Heart right ventricle (tissue), 16 donors: ENCODE data around the gene PFDN6. TPM values are rescaled to one million over a fixed set of nuclear protein-coding genes. Genes with fewer than 3 reads are reported as not detected.
A peak's percentile ranks its signal among the peaks of the same experiment; 100 is the strongest.

Source experiments
- ATAC-seq, 8 donors: fragments of 200-7000 bp; cut with Tn5 transposase; one replicate each; pipeline ENCODE4 v1.9.1; 2020; ENCODE audit warnings: mild to moderate bottlenecking in 8 of 8, moderate library complexity in 8 of 8, moderate number of reproducible peaks in 1 of 8
- DNase-seq, 2 donors: peaks; one replicate each; pipeline ENCODE4 v3.0.0-alpha.2; 2020
- H3K27ac ChIP-seq, 10 donors: fragments of 200-600 bp; sonication (generic) in 2 of 10; one replicate each; pipeline versions ENCODE4 v1.5.0 to v1.8.0; 2020 to 2022; ENCODE audit warnings: mild to moderate bottlenecking in 3 of 10
- H3K27me3 ChIP-seq, 7 donors: fragments of 200-600 bp; one replicate each; pipeline ENCODE4 v1.8.0; 2021 to 2022; ENCODE audit warnings: mild to moderate bottlenecking in 2 of 7
- H3K36me3 ChIP-seq, 9 donors: fragments of 200-600 bp; sonication (generic) in 1 of 9; one replicate each; pipeline versions ENCODE4 v1.5.0 to v1.8.0; 2020 to 2022; ENCODE audit warnings: mild to moderate bottlenecking in 2 of 9
- H3K4me1 ChIP-seq, 9 donors: fragments of 200-600 bp; sonication (generic) in 1 of 9; one replicate each; pipeline versions ENCODE4 v1.5.0 to v1.8.0; 2020 to 2022; ENCODE audit warnings: mild to moderate bottlenecking in 4 of 9
- H3K4me3 ChIP-seq, 10 donors: fragments of 200-600 bp; sonication (generic) in 2 of 10; one replicate each; pipeline versions ENCODE4 v1.5.0 to v1.8.0; 2020 to 2022; ENCODE audit warnings: mild to moderate bottlenecking in 7 of 10, moderate library complexity in 2 of 10
- H3K9me3 ChIP-seq, 11 donors: fragments of 200-600 bp in 10 of 11; sonication (generic) in 2 of 11; one replicate each; pipeline versions ENCODE4 v1.5.0 to v1.8.0; 2013 to 2022; ENCODE audit warnings: mild to moderate bottlenecking in 2 of 11, control low read depth in 1 of 11, moderate library complexity in 1 of 11
- CTCF ChIP-seq, 9 donors: fragments of 200-600 bp; sonication (generic) in 2 of 9; IDR thresholded peaks; one replicate each; pipeline versions ENCODE4 v1.5.0 to v1.8.0; 2021 to 2022; ENCODE audit warnings: antibody characterized with exemption in 9 of 9, mild to moderate bottlenecking in 5 of 9, moderate library complexity in 1 of 9
- WGBS, 2 donors: extraction: QIAGEN DNeasy Blood & Tissue Kit; methylation state at CpG; one replicate each; pipeline ENCODE4 v1.1.7; 2013; ENCODE audit warnings: inconsistent platforms in 1 of 2; 5-methylcytosine and 5-hydroxymethylcytosine counted together
- intact Hi-C, 10 donors: fragments of 100-400 bp; cut with DNase I; formaldehyde crosslinking; loops; one replicate each; pipeline versions ENCODE4 v1.11.1 to v1.14.2; 2022
- polyA plus RNA-seq, 2 donors: library from polyadenylated mRNA; stranded (reverse); fragments of 200-250 nt; gene quantifications; one replicate each; pipeline ENCODE4 v1.2.3, GENCODE V29; 2013
- total RNA-seq, 10 donors: library from RNA; stranded (reverse); fragmentation: NEBNext Ultra II Directional in 3 of 10; extraction: Animal tissue kit (Norgen Biotek cat#: 25700) in 3 of 10; gene quantifications; one replicate each; pipeline versions ENCODE4 v1.2.1 to v1.2.4, GENCODE V29; 2021 to 2023
- donor health status: Arrhythmogenic right ventricular cardiomyopathy.
- donor health status: ischemic (EF 13 %, LVEDD 7.1; RV severe dilation, severe dysfunction).
- donor health status: healthy with polysubstance abuse.
- donor health status: DM: no; HTN: yes; CAD: no.
- donor health status: DM: no; HTN: no; CAD: no.
- donor health status: ischemic (EF 25% LVEDD 6.9; RV normal size, moderate dysfunction).
- donor health status: ischemic (EF 25% LVEDD 5.7; RV mildly dilated, moderate dysfunction).
- donor health status: healthy.
- donor health status: DM: yes; HTN: yes; CAD: no.
- donor health status: Ischemic cardiomyopathy.
- donor health status: ischemic (EF 35%, LVEDD 5.7; RV mildly dilated, moderate dysfunction).
- donor health status: nonischemic (EF 11% LVEDD 7.7; RV severe dilation, severe dysfunction).
- donor health status: DM: yes; HTN: yes; CAD: no.
- donor health status: PGD.
- donor health status: ischemic (EF 29% LVEDD 5.4; RV normal size, mild dysfunction).
- donor health status: nonischemic (EF 23%, LVEDD 6.1; RV moderate dilation, normal function).

Gene PFDN6
- total and polyA plus RNA-seq, 12 donors, result 31.7 to 448 (median 43.4) TPM

GRCh38 chr6:33306356-33306755 lies 17.0 kb downstream of the PFDN6 start:
- intact Hi-C loops, result no loop called here
- no peak overlapping the region for H3K4me3 ChIP-seq
- WGBS, 2 donors, result 87 to 89% methylated on average over 4 of the region's 4 CpGs
- no peaks in the 10 kb centered on the region for H3K9me3 ChIP-seq
- no peak for ATAC-seq
- peaks cover 0 to 41% (median 8%) of the 10 kb centered on the region in 9 donors for H3K4me1 ChIP-seq
- no peak for DNase-seq
- no peak for TF ChIP-seq CTCF (IDR thresholded peaks at IDR 0.05)
- no peaks in the 10 kb centered on the region for H3K27me3 ChIP-seq
- no peak overlapping the region for H3K27ac ChIP-seq
- H3K36me3 ChIP-seq, result peaks cover 0 to 100% (median 23%) of the 10 kb centered on the region in 9 donors

GRCh38 chr6:33312361-33313104 lies 23.1 kb downstream of the PFDN6 start:
- Histone ChIP-seq H3K36me3 (peaks cover 0 to 53% (median 7%) of the 10 kb centered on the region in 9 donors), H3K9me3 (no peaks in the 10 kb centered on the region), H3K4me3 (peak overlapping the region; percentile 78 to 99 (median 90)), H3K27me3 (no peaks in the 10 kb centered on the region), H3K4me1 (peaks cover 12 to 55% (median 44%) of the 10 kb centered on the region in 9 donors), H3K27ac (peak overlapping the region; percentile 93 to 100 (median 98))
- WGBS, 2 donors, result 7% methylated on average over 29 of the region's 29 CpGs
- no peak for TF ChIP-seq CTCF (IDR thresholded peaks at IDR 0.05)
- peak; percentile 29 to 65 for DNase-seq
- peak in 6 of 8 donors; percentile 1 to 14 (median 9) for ATAC-seq
- intact Hi-C loops, result loop anchor here in 2 of 10 donors (2.0 to 10.0 kb wide), 2 partner anchors 14 to 102 kb away; partner anchors contain the start of genes CUTA (in 2 of the 2), PHF1 (in 2 of the 2) and RGL2 (in 1 of the 2)

DNA sequence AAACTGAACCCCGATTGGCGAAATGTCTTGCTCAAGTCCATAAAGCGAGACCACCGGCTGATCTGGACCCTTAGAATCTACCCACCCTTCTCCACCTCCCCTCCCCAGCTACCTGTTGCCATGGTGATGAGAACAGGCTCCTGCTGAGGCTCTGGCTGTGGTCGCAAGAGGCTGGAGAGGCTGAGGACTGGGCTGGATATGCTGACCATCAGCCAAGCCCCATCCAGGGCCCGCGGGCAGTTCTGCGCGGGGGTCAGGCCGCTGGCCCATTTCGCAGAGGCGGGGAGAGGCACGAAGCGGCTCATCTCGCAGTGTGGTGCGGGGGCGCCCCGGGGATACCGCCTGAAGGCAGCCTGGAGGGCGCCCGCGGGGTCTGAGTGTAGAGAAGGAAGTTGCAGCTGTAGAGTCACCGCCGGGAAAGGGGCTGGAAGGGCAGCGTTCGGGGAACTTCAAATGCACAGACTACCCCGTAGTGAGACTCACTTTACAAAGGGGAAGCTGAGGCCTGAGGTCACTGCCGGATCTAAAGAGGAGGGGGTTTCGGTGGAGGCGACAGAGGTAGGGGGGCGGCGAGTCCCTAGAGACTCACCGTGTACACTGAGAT lies 23.8 kb downstream of the PFDN6 start:
- peak; percentile 2 to 32 (median 4) for ATAC-seq
- Histone ChIP-seq H3K36me3 (peaks cover 0 to 46% (median 7%) of the 10 kb centered on the region in 9 donors), H3K27ac (peak overlapping the region; percentile 93 to 100 (median 98)), H3K4me1 (peaks cover 12 to 57% (median 45%) of the 10 kb centered on the region in 9 donors), H3K4me3 (peak overlapping the region; percentile 78 to 99 (median 90)), H3K27me3 (no peaks in the 10 kb centered on the region), H3K9me3 (no peaks in the 10 kb centered on the region)
- peak; percentile 47 to 58 for DNase-seq
- no peak for TF ChIP-seq CTCF (IDR thresholded peaks at IDR 0.05)
- intact Hi-C loops, result loop anchor here in 2 of 10 donors (2.0 to 10.0 kb wide), 2 partner anchors 14 to 102 kb away; partner anchors contain the start of genes CUTA (in 2 of the 2), PHF1 (in 2 of the 2) and RGL2 (in 1 of the 2)
- WGBS, 2 donors, result 1% methylated on average over 33 of the region's 33 CpGs
